ENCODE measurements around the gene PTMS.

DNA sequence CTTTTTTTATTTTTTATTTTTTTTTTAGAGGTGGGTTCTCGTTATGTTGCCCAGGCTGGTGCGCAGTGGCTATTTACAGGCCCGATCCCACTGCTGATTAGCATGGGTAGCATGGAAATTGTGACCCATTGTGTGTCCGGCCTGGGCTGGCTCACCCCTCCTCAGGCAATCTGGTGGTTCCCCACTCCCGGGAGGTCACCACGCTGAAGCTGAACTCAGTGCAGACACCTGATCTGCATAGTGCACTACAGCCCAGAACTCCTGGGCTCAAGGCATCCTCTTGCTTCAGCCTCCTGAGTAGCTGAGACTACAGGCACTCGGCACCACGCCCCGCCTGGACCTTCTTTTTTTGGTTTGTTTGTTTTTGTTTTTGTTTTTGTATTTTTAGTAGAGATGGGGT is 17.7 kb downstream of the PTMS start:
- TF ChIP-seq, protein P1, sequence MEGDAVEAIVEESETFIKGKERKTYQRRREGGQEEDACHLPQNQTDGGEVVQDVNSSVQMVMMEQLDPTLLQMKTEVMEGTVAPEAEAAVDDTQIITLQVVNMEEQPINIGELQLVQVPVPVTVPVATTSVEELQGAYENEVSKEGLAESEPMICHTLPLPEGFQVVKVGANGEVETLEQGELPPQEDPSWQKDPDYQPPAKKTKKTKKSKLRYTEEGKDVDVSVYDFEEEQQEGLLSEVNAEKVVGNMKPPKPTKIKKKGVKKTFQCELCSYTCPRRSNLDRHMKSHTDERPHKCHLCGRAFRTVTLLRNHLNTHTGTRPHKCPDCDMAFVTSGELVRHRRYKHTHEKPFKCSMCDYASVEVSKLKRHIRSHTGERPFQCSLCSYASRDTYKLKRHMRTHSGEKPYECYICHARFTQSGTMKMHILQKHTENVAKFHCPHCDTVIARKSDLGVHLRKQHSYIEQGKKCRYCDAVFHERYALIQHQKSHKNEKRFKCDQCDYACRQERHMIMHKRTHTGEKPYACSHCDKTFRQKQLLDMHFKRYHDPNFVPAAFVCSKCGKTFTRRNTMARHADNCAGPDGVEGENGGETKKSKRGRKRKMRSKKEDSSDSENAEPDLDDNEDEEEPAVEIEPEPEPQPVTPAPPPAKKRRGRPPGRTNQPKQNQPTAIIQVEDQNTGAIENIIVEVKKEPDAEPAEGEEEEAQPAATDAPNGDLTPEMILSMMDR (IDR thresholded peaks at IDR 0.05), result no peak
- TF ChIP-seq EZH2 (IDR thresholded peaks at IDR 0.05), result no peak

All from neural progenitor cell (in vitro differentiated cells).